K562 (cell line): ENCODE results near the gene POFUT2. TPM values are rescaled to one million over a fixed set of nuclear protein-coding genes. Genes with fewer than 3 reads are reported as not detected.

Experiments used
- ETS2 ChIP-seq: IDR thresholded peaks from 2 replicates; pipeline ENCODE4 v1.6.1; 2016; ENCODE audit warnings: borderline replicate concordance, missing genetic modification characterization, mild to moderate bottlenecking, moderate library complexity, missing compliant biosample characterization; ENCODE audit not compliant: poor library complexity, severe bottlenecking
- ETV1 ChIP-seq: fragments of 450-650 bp; conservative IDR thresholded peaks from 2 replicates; pipeline ENCODE4 v1.6.1; 2016; ENCODE audit warnings: missing genetic modification characterization, control low read depth, low read depth, missing compliant biosample characterization
- MXD1 ChIP-seq: fragments of 250-450 bp; sonication (Bioruptor Pico); IDR thresholded peaks from 2 replicates; pipeline ENCODE4 v1.8.0; 2021; ENCODE audit warnings: borderline replicate concordance, mild to moderate bottlenecking, moderate library complexity; ENCODE audit not compliant: poor library complexity, severe bottlenecking
- SRSF9 ChIP-seq: fragments of 200-400 bp; formaldehyde crosslinking; IDR thresholded peaks from 2 replicates; pipeline ENCODE4 v1.6.1; 2017; ENCODE audit warnings: low read depth, low read length, borderline replicate concordance
- TCF7L2 ChIP-seq: fragments of 150-350 bp; IDR thresholded peaks from 2 replicates; pipeline ENCODE4 v1.6.1; 2016; ENCODE audit warnings: low read depth, mild to moderate bottlenecking, low read length, moderate library complexity
- ZBTB7A ChIP-seq: IDR thresholded peaks from 2 replicates; pipeline ENCODE4 v1.6.1; 2011; ENCODE audit warnings: low read depth, mild to moderate bottlenecking, low read length, moderate library complexity, borderline replicate concordance; ENCODE audit not compliant: control insufficient read depth
- ZNF124 ChIP-seq: sonication (generic); formaldehyde crosslinking; IDR thresholded peaks from 2 replicates; pipeline ENCODE4 v1.8.1; 2022; ENCODE audit warnings: missing genetic modification reagents
- polyA plus RNA-seq, 8 experiments: library from polyadenylated mRNA; depleted of rRNA in 4 of 8; stranded (reverse) in 5 of 8; unstranded in 3 of 8; fragments of >200 nt; fragmentation: Nextera tagmentation in 2 of 8; fragmentation: Illumina TruSeq in 1 of 8; extraction: Ambion mirVana in 2 of 8; extraction: Trizol in 1 of 8; gene quantifications; 2 replicates each; pipeline versions ENCODE4 v1.2.1 to v1.2.3, GENCODE V29; 2011 to 2014; ENCODE audit warnings: inconsistent platforms in 1 of 8, missing spikeins in 1 of 8
- total RNA-seq, 7 experiments: library from RNA; depleted of rRNA in 6 of 7; stranded (reverse); fragments of >200 nt in 6 of 7; fragmentation: Illumina TruSeq in 2 of 7; extraction: Trizol in 2 of 7; gene quantifications; 2 replicates each; pipeline versions ENCODE4 v1.2.1 to v1.2.3, GENCODE V29; 2011 to 2021; ENCODE audit warnings: low replicate concordance in 1 of 7
- TF ChIP-seq, protein P1 (sequence below): fragments of 450-650 bp; formaldehyde crosslinking; IDR thresholded peaks from 2 replicates; pipeline ENCODE4 v1.4.0; 2022; ENCODE audit warnings: missing genetic modification characterization
- TF ChIP-seq, protein P2 (sequence below), 2 experiments: fragments of 450-650 bp in 1 of 2; sonication (generic) in 1 of 2; formaldehyde crosslinking in 1 of 2; IDR thresholded peaks; 2 replicates each; pipeline versions ENCODE4 v1.7.1 to v1.9.0; 2016 to 2022; ENCODE audit warnings: inconsistent platforms in 1 of 2, mild to moderate bottlenecking in 1 of 2, missing genetic modification reagents in 1 of 2
- TF ChIP-seq, protein P3 (sequence below), 3 experiments: IDR thresholded peaks in 2 of 3; conservative IDR thresholded peaks in 1 of 3; 2 replicates each; pipeline ENCODE4 v1.5.1; 2011 to 2012; ENCODE audit warnings: low read length in 3 of 3, mild to moderate bottlenecking in 3 of 3, control low read depth in 2 of 3, improper control_type of control experiment in 1 of 3, inconsistent platforms in 1 of 3, low read depth in 1 of 3, mixed read lengths in 1 of 3, moderate library complexity in 1 of 3; ENCODE audit not compliant: insufficient read depth in 2 of 3

The POFUT2 gene
- total and polyA plus RNA-seq, 9 of the 15 experiments (the other 6 are each of a cell fraction or from before 2014, with no cell fraction given) = 1.1 to 24.2 (median 11.0) TPM

- TF ChIP-seq, protein P1, sequence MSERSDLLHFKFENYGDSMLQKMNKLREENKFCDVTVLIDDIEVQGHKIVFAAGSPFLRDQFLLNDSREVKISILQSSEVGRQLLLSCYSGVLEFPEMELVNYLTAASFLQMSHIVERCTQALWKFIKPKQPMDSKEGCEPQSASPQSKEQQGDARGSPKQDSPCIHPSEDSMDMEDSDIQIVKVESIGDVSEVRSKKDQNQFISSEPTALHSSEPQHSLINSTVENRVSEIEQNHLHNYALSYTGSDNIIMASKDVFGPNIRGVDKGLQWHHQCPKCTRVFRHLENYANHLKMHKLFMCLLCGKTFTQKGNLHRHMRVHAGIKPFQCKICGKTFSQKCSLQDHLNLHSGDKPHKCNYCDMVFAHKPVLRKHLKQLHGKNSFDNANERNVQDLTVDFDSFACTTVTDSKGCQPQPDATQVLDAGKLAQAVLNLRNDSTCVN (CRISPR knock-in tag) = no peak
- TF ChIP-seq, protein P2, sequence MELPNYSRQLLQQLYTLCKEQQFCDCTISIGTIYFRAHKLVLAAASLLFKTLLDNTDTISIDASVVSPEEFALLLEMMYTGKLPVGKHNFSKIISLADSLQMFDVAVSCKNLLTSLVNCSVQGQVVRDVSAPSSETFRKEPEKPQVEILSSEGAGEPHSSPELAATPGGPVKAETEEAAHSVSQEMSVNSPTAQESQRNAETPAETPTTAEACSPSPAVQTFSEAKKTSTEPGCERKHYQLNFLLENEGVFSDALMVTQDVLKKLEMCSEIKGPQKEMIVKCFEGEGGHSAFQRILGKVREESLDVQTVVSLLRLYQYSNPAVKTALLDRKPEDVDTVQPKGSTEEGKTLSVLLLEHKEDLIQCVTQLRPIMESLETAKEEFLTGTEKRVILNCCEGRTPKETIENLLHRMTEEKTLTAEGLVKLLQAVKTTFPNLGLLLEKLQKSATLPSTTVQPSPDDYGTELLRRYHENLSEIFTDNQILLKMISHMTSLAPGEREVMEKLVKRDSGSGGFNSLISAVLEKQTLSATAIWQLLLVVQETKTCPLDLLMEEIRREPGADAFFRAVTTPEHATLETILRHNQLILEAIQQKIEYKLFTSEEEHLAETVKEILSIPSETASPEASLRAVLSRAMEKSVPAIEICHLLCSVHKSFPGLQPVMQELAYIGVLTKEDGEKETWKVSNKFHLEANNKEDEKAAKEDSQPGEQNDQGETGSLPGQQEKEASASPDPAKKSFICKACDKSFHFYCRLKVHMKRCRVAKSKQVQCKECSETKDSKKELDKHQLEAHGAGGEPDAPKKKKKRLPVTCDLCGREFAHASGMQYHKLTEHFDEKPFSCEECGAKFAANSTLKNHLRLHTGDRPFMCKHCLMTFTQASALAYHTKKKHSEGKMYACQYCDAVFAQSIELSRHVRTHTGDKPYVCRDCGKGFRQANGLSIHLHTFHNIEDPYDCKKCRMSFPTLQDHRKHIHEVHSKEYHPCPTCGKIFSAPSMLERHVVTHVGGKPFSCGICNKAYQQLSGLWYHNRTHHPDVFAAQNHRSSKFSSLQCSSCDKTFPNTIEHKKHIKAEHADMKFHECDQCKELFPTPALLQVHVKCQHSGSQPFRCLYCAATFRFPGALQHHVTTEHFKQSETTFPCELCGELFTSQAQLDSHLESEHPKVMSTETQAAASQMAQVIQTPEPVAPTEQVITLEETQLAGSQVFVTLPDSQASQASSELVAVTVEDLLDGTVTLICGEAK (IDR thresholded peaks at IDR 0.05) = no peak
- TF ChIP-seq, protein P2 (CRISPR knock-in tag; IDR thresholded peaks at IDR 0.05) = no peak
- TF ChIP-seq SRSF9 (no peak), ETS2 (tag) (no peak), TCF7L2 (no peak), ETV1 (no peak), ZNF124 (CRISPR knock-in tag) (0 out of 2 replicates have a peak, but pooled peaks have one; percentile 16), ZBTB7A (0 out of 2 replicates have a peak, but pooled peaks have one; percentile 19), MXD1 (CRISPR knock-in tag) (no peak)
- TF ChIP-seq, protein P3, sequence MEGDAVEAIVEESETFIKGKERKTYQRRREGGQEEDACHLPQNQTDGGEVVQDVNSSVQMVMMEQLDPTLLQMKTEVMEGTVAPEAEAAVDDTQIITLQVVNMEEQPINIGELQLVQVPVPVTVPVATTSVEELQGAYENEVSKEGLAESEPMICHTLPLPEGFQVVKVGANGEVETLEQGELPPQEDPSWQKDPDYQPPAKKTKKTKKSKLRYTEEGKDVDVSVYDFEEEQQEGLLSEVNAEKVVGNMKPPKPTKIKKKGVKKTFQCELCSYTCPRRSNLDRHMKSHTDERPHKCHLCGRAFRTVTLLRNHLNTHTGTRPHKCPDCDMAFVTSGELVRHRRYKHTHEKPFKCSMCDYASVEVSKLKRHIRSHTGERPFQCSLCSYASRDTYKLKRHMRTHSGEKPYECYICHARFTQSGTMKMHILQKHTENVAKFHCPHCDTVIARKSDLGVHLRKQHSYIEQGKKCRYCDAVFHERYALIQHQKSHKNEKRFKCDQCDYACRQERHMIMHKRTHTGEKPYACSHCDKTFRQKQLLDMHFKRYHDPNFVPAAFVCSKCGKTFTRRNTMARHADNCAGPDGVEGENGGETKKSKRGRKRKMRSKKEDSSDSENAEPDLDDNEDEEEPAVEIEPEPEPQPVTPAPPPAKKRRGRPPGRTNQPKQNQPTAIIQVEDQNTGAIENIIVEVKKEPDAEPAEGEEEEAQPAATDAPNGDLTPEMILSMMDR (IDR thresholded peaks at IDR 0.05 in 2 of 3, conservative IDR thresholded peaks at IDR 0.05 in 1 of 3; ENCODE audit: insufficient read depth in 2 of 3, low read depth in 1 of 3, low read length in 3 of 3) = no peak
These were observed 31.9 kb upstream of the POFUT2 start (continued) for GRCh38 chr21:45319461-45320211.
